NAMALWA (cell line): ENCODE results near the gene DIPK2B.

Experiments used
- DNase-seq: peaks from one replicate; pipeline ENCODE4 v3.0.0-alpha.2; 2015; ENCODE audit warnings: low spot score

The DIPK2B gene

GRCh38 chrX:45157647-45158046 is 43.0 kb downstream of the DIPK2B start:
- DNase-seq: no peak

- no peak for DNase-seq
Measured at GRCh38 chrX:45154462-45154861, 46.2 kb downstream of the DIPK2B start.

DNA sequence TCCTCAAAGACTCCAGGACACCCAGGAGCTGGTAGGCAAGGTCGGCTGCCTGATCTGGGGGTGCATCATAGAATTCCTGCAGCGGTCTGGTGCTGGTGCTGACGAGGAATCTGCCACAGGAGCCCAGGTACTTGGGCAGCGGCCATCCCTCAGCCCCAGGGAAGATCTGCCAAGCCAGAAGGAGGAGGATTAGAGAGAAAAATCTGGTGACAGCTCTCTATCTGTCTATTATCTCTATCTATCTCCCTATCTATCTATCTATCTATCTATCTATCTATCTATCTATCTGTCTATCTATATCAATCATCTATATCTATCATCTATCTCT is 46.7 kb downstream of the DIPK2B start:
- no peak for DNase-seq
